Neural cell (in vitro differentiated cells): Measurements from ENCODE around the gene SLCO4A1.

ENCODE experiments used
- CTCF ChIP-seq: fragments of 450-650 bp; IDR thresholded peaks from 2 replicates; pipeline ENCODE4 v1.5.1; 2014; ENCODE audit warnings: antibody characterized with exemption, mild to moderate bottlenecking, moderate library complexity; ENCODE audit not compliant: poor library complexity, severe bottlenecking
- EP300 ChIP-seq: fragments of 450-650 bp; conservative IDR thresholded peaks from 2 replicates; pipeline ENCODE4 v1.6.1; 2014; ENCODE audit warnings: antibody characterized with exemption, mild to moderate bottlenecking, moderate library complexity; ENCODE audit not compliant: poor library complexity, severe bottlenecking
- EZH2 ChIP-seq: fragments of 200-600, 300-800 bp; shearing (Covaris generic), sonication (generic); IDR thresholded peaks from 2 replicates; pipeline ENCODE4 v1.6.1; 2014; ENCODE audit warnings: antibody characterized with exemption, low read length, borderline replicate concordance, mild to moderate bottlenecking; ENCODE audit not compliant: insufficient read depth, poor library complexity, severe bottlenecking
- POLR2AphosphoS5 ChIP-seq: IDR thresholded peaks from 2 replicates; pipeline ENCODE4 v1.6.1; 2012
- REST ChIP-seq: IDR thresholded peaks from 2 replicates; pipeline ENCODE4 v1.6.1; 2012; ENCODE audit warnings: borderline replicate concordance
- TAF1 ChIP-seq: IDR thresholded peaks from 2 replicates; pipeline ENCODE4 v1.6.1; 2012; ENCODE audit warnings: low read depth

- no peak for TF ChIP-seq POLR2AphosphoS5
- TF ChIP-seq CTCF, result no peak
- TF ChIP-seq REST, result no peak
- no peak for TF ChIP-seq TAF1
- no peak for TF ChIP-seq EP300
- no peak for TF ChIP-seq EZH2
Measured at GRCh38 chr20:62665153-62665754, 23.0 kb downstream of the SLCO4A1 start.
